SK-N-SH (cell line): ENCODE measurements around the gene RIMS1. TPM values are rescaled to one million over a fixed set of nuclear protein-coding genes. Genes with fewer than 3 reads are reported as not detected.

Experiments used
- CTCF ChIA-PET: fragments of 300-600, 350-600 bp; formaldehyde crosslinking; extraction: SDS; loops from one replicate; lab custom pipeline; 2021; lab: Yijun Ruan, JAX
- POLR2A ChIA-PET: fragments of 350-600 bp; sonication (Branson Sonifier 250); formaldehyde crosslinking; extraction: SDS; loops from one replicate; lab custom pipeline; 2020; ENCODE audit warnings: antibody characterized with exemption, inconsistent platforms; lab: Yijun Ruan, JAX
- DNase-seq: peaks from one replicate; pipeline ENCODE4 v3.0.0; 2012
- H2AFZ ChIP-seq: fragments of 200-600 bp; sonication (generic); 2 replicates; pipeline ENCODE4 v1.8.1; 2016; ENCODE audit warnings: antibody characterized with exemption, mild to moderate bottlenecking, low read depth
- H3F3A ChIP-seq: fragments of 200-600 bp; sonication (generic); replicated peaks from 2 replicates; pipeline ENCODE3; 2016; ENCODE audit warnings: antibody characterized with exemption, mild to moderate bottlenecking; ENCODE audit not compliant: insufficient read depth
- H3K27ac ChIP-seq, 2 experiments: fragments of 200-500 bp in 1 of 2; fragments of 200-600 bp in 1 of 2; sonication (Bioruptor generic) in 1 of 2; sonication (generic), shearing (Covaris generic) in 1 of 2; 2 replicates each; pipeline versions ENCODE4 v1.5.1 to v1.6.1; 2014 to 2016; ENCODE audit warnings: low read depth in 2 of 2, inconsistent platforms in 1 of 2, low read length in 1 of 2, mild to moderate bottlenecking in 1 of 2, mixed read lengths in 1 of 2
- H3K27me3 ChIP-seq: fragments of 200-600 bp; sonication (generic), shearing (Covaris generic); 2 replicates; pipeline ENCODE4 v1.6.1; 2016; ENCODE audit warnings: mixed run types; ENCODE audit not compliant: insufficient read depth
- H3K36me3 ChIP-seq, 2 experiments: fragments of 200-500 bp in 1 of 2; fragments of 200-600 bp in 1 of 2; sonication (Bioruptor generic) in 1 of 2; sonication (generic) in 1 of 2; replicated peaks in 1 of 2; 2 replicates each; pipeline versions ENCODE3 to v1.5.1; 2014 to 2016; ENCODE audit warnings: low read length in 1 of 2, mild to moderate bottlenecking in 1 of 2; ENCODE audit not compliant: insufficient read depth in 2 of 2, control insufficient read depth in 1 of 2
- H3K4me1 ChIP-seq, 2 experiments: fragments of 200-500 bp in 1 of 2; fragments of 200-600 bp in 1 of 2; sonication (Bioruptor generic) in 1 of 2; sonication (generic), shearing (Covaris generic) in 1 of 2; 2 replicates each; pipeline versions ENCODE4 v1.5.1 to v1.6.1; 2014 to 2016; ENCODE audit warnings: low read depth in 1 of 2, low read length in 1 of 2, mixed run types in 1 of 2; ENCODE audit not compliant: insufficient read depth in 2 of 2, control insufficient read depth in 1 of 2
- H3K4me2 ChIP-seq: fragments of 200-600 bp; sonication (generic), shearing (Covaris generic); 2 replicates; pipeline ENCODE4 v1.6.1; 2017; ENCODE audit warnings: mixed run types
- H3K4me3 ChIP-seq, 2 experiments: fragments of 200-500 bp in 1 of 2; fragments of 200-600 bp in 1 of 2; sonication (Bioruptor generic) in 1 of 2; sonication (generic), shearing (Covaris generic) in 1 of 2; 2 replicates each; pipeline versions ENCODE4 v1.5.1 to v1.8.1; 2014 to 2016; ENCODE audit warnings: low read depth in 2 of 2, inconsistent platforms in 1 of 2, low read length in 1 of 2, mild to moderate bottlenecking in 1 of 2, mixed read lengths in 1 of 2, moderate library complexity in 1 of 2
- H3K79me2 ChIP-seq: fragments of 200-600 bp; sonication (generic); 2 replicates; pipeline ENCODE4 v1.8.1; 2017; ENCODE audit warnings: mild to moderate bottlenecking; ENCODE audit not compliant: insufficient read depth
- H3K9ac ChIP-seq: fragments of 200-600 bp; sonication (generic); 2 replicates; pipeline ENCODE4 v1.6.1; 2017; ENCODE audit warnings: mixed run types
- H3K9me2 ChIP-seq: fragments of 200-600 bp; sonication (generic); 2 replicates; pipeline ENCODE4 v1.6.1; 2017; ENCODE audit warnings: mixed run types
- H3K9me3 ChIP-seq: fragments of 200-600 bp; sonication (generic); 2 replicates; pipeline ENCODE4 v1.6.1; 2017; ENCODE audit warnings: mixed run types, mild to moderate bottlenecking, moderate library complexity
- H4K20me1 ChIP-seq: fragments of 200-600 bp; sonication (generic); 2 replicates; pipeline ENCODE4 v1.6.1; 2017; ENCODE audit warnings: mild to moderate bottlenecking, mixed run types; ENCODE audit not compliant: insufficient read depth
- CHD2 ChIP-seq: fragments of 150-350 bp; IDR thresholded peaks from 2 replicates; pipeline ENCODE4 v1.6.1; 2018; ENCODE audit warnings: low read length; ENCODE audit not compliant: partially characterized antibody
- CTCF ChIP-seq: fragments of 200-600 bp; sonication (generic); IDR thresholded peaks from 2 replicates; pipeline ENCODE4 v1.6.1; 2017; ENCODE audit warnings: antibody characterized with exemption, mild to moderate bottlenecking, moderate library complexity
- EP300 ChIP-seq, 2 experiments: IDR thresholded peaks; 2 replicates each; pipeline versions ENCODE4 v1.4.0 to v1.6.1; 2012; ENCODE audit warnings: borderline replicate concordance in 1 of 2, low read depth in 1 of 2, low read length in 1 of 2
- EZH2phosphoT487 ChIP-seq: fragments of 200-600 bp; sonication (generic); IDR thresholded peaks from 2 replicates; pipeline ENCODE4 v1.6.1; 2017; ENCODE audit warnings: low read depth, mixed run types, mild to moderate bottlenecking, antibody characterized with exemption, moderate library complexity, borderline replicate concordance
- FOXJ3 ChIP-seq: sonication (generic); formaldehyde crosslinking; IDR thresholded peaks from 2 replicates; pipeline ENCODE4 v1.5.1; 2020; ENCODE audit warnings: mild to moderate bottlenecking, missing genetic modification reagents
- GABPA ChIP-seq: IDR thresholded peaks from 2 replicates; pipeline ENCODE4 v1.4.0; 2012; ENCODE audit warnings: low read depth, mild to moderate bottlenecking
- GATA2 ChIP-seq: sonication (generic); formaldehyde crosslinking; IDR thresholded peaks from 2 replicates; pipeline ENCODE4 v1.5.0; 2020; ENCODE audit warnings: mild to moderate bottlenecking, missing genetic modification reagents
- MEF2A ChIP-seq: IDR thresholded peaks from 2 replicates; pipeline ENCODE4 v1.4.0; 2012; ENCODE audit warnings: low read depth, borderline replicate concordance
- PBX3 ChIP-seq: IDR thresholded peaks from 2 replicates; pipeline ENCODE4; 2012
- RXRA ChIP-seq: IDR thresholded peaks from 2 replicates; pipeline ENCODE4 v1.4.0; 2012; ENCODE audit warnings: low read depth, mild to moderate bottlenecking, borderline replicate concordance
- SIN3A ChIP-seq: IDR thresholded peaks from 2 replicates; pipeline ENCODE4 v1.6.1; 2012; ENCODE audit warnings: low read depth, mild to moderate bottlenecking, low read length, moderate library complexity, borderline replicate concordance
- USF1 ChIP-seq: IDR thresholded peaks from 2 replicates; pipeline ENCODE4 v1.4.0; 2012; ENCODE audit warnings: low read depth, borderline replicate concordance
- YY1 ChIP-seq: IDR thresholded peaks from 2 replicates; pipeline ENCODE4 v1.4.0; 2012; ENCODE audit warnings: low read depth, mild to moderate bottlenecking
- ZBTB33 ChIP-seq: IDR thresholded peaks from 2 replicates; pipeline ENCODE4 v1.4.0; 2012; ENCODE audit warnings: low read depth, borderline replicate concordance
- WGBS: methylation state at CpG from one replicate; pipeline ENCODE4 v1.1.6; 2017; ENCODE audit warnings: low lambda C conversion rate; 5-methylcytosine and 5-hydroxymethylcytosine counted together
- polyA plus RNA-seq, 3 experiments: library from polyadenylated mRNA; depleted of rRNA; stranded (reverse); fragments of >200 nt; gene quantifications; 2 replicates each; pipeline ENCODE4 v1.2.3, GENCODE V29; 2012

The RIMS1 gene
- polyA plus RNA-seq, 1 of the 3 experiments (the other 2 are of a cell fraction), result 0.20 TPM

GRCh38 chr6:72216222-72217068 is 330.1 kb downstream of the RIMS1 start:
- Histone ChIP-seq H3K9me2 (no peaks in the 10 kb centered on the region; the same call in 1 of the 2 replicates), H3F3A (no peaks in the 10 kb centered on the region), H3K27ac (peak overlapping the region in 1 of 2 experiments; percentile 68; a peak in 2 of 4 replicates), H3K9me3 (no peaks in the 10 kb centered on the region), H3K4me1 (peaks cover 0 to 16% of the 10 kb centered on the region in 2 experiments; a peak in 2 of 4 replicates), H3K36me3 (no peaks in the 10 kb centered on the region), H3K27me3 (no peaks in the 10 kb centered on the region), H3K4me2 (no peak overlapping the region), H4K20me1 (no peaks in the 10 kb centered on the region), H3K9ac (no peak overlapping the region), H3K4me3 (no peak overlapping the region), H3K79me2 (no peaks in the 10 kb centered on the region), H2AFZ (no peak overlapping the region)
- peak; percentile 7 for DNase-seq
- peak in 1 of 2 experiments; percentile 66; a peak in 1 of 4 replicates for TF ChIP-seq EP300 (IDR thresholded peaks at IDR 0.05; ENCODE audit: borderline replicate concordance in 1 of 2, low read depth in 1 of 2, low read length in 1 of 2)
- TF ChIP-seq PBX3, result no peak
- peak; percentile 50 for TF ChIP-seq GATA2
- ChIA-PET CTCF (interaction anchor here (0.9 to 1.8 kb wide), 2 partner anchors 10 to 26 kb away, joined by 5 read pairs; no protein-coding TSS in a partner anchor), POLR2A (interaction anchor here (0.6 kb wide), 1 partner anchor 84 kb away, joined by 3 read pairs; no protein-coding TSS in a partner anchor)
- 28% methylated on average over 4 of the region's 4 CpGs for WGBS

- Histone ChIP-seq H3K36me3 (no peaks in the 10 kb centered on the region), H3F3A (no peaks in the 10 kb centered on the region), H3K27ac (peak overlapping the region in 1 of 2 experiments; percentile 53; a peak in 2 of 4 replicates), H4K20me1 (no peaks in the 10 kb centered on the region), H3K4me3 (no peak overlapping the region), H3K9me3 (no peaks in the 10 kb centered on the region), H3K9ac (no peak overlapping the region), H3K79me2 (no peaks in the 10 kb centered on the region), H2AFZ (no peak overlapping the region), H3K27me3 (no peaks in the 10 kb centered on the region), H3K4me1 (peaks cover 0 to 16% of the 10 kb centered on the region in 2 experiments; a peak in 2 of 4 replicates), H3K4me2 (no peak overlapping the region), H3K9me2 (no peaks in the 10 kb centered on the region; the same call in 1 of the 2 replicates)
- WGBS, result 91% methylated on average over 2 of the region's 2 CpGs
- CTCF ChIA-PET, result interaction anchor here (0.6 to 1.8 kb wide), 6 partner anchors 9 to 739 kb away, joined by 3 to 7 read pairs (median 3); no protein-coding TSS in a partner anchor
- no peak for DNase-seq
- TF ChIP-seq YY1 (no peak), USF1 (no peak), MEF2A (no peak), CTCF (no peak), RXRA (no peak), FOXJ3 (CRISPR knock-in tag) (no peak), EZH2phosphoT487 (no peak), CHD2 (no peak), ZBTB33 (no peak), GABPA (no peak), EP300 (IDR thresholded peaks at IDR 0.05; ENCODE audit: borderline replicate concordance in 1 of 2, low read depth in 1 of 2, low read length in 1 of 2) (no peak), SIN3A (no peak)
- POLR2A ChIA-PET, result no interaction called here
Measured at GRCh38 chr6:72217626-72218025, 331.3 kb downstream of the RIMS1 start.
